GM21786 (cell line): ENCODE results near the gene LIPG.
"Not testable (repeated sequence)": the region's sequence is repeated elsewhere in the genome, so short reads cannot be mapped to it uniquely, and the experiment has no call there.

Source experiments
- ATAC-seq: cut with Tn5 transposase; IDR thresholded peaks from one replicate; pipeline ENCODE4 v1.9.1; 2021; ENCODE audit not compliant: unreplicated experiment

LIPG gene

GRCh38 chr18:49546278-49546677 lies 15.6 kb upstream of the LIPG start:
- ATAC-seq = no peak

GRCh38 chr18:49546719-49547273 lies 15.1 kb upstream of the LIPG start:
- ATAC-seq = no peak

- no peak for ATAC-seq
Observed at GRCh38 chr18:49547701-49548100, 14.2 kb upstream of the LIPG start.

GRCh38 chr18:49548229-49548636 lies 13.6 kb upstream of the LIPG start:
- ATAC-seq = no peak

DNA sequence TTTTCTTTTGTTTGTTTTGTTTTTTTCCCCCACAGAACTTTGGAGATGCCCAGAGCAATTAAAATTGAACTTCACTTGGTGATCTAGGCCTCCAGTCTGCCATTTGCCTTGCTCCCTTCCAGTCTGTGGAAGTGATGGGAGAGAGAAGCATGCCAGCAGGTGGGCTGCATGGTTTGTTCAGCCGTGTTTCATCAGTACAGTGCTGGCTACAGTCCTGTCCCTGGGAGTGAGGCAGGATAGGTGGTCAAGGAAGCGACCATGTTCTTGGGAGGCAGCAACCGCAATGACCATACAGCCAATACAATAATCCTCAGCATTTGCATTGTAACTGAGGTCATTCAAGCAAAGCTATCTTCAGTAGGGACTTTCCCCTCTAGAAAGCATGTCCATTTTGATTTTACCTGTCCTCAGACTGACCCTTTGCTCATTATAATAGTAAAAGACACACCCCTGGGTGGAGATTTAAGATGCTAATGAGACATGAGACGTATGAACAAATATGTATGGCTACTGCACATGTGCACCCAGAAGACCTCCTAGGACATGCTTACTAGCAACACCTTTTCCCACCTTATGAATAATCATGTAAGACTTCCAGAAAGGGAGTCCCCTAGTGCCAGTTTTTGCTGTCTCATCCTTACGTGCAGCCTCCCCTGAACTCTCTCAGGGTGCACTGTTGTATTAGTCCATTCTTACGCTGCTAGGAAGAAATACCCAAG lies 11.1 kb upstream of the LIPG start:
- no peak for ATAC-seq

- no peak for ATAC-seq
Observed at GRCh38 chr18:49553003-49553402, 8.9 kb upstream of the LIPG start.

DNA sequence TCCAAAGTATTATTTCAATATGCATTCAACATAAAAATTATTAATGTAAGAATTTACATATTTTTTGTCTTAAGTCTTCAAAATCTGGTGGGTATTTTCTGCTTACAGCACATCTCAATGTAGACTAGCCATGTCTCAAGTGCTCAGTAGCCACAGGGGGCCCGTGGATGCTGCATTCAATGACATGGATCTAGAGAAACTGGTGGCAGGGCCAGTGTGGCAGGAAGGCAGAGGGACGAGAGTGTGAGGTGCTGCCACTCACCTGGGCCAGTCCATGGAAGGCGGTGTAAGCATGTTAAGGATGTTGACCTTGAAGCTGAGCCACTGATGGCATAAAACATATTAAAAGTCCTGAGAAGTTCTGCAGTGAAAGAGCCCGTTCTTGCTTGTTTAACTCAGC lies 6.2 kb upstream of the LIPG start:
- no peak for ATAC-seq

GRCh38 chr18:49558356-49558755 lies 3.5 kb upstream of the LIPG start:
- ATAC-seq = no peak

- not testable (repeated sequence) for ATAC-seq
Observed at GRCh38 chr18:49559326-49559931, 2.4 kb upstream of the LIPG start.

- ATAC-seq = no peak
Observed at GRCh38 chr18:49560277-49560623, 1.6 kb upstream of the LIPG start.

GRCh38 chr18:49560624-49561288 lies 1.1 kb upstream of the LIPG start:
- ATAC-seq = no peak

- ATAC-seq = no peak
Observed at GRCh38 chr18:49562481-49563129, 748 bp downstream of the LIPG start.

- no peak for ATAC-seq
Observed at GRCh38 chr18:49563130-49563540, 1.3 kb downstream of the LIPG start.

DNA sequence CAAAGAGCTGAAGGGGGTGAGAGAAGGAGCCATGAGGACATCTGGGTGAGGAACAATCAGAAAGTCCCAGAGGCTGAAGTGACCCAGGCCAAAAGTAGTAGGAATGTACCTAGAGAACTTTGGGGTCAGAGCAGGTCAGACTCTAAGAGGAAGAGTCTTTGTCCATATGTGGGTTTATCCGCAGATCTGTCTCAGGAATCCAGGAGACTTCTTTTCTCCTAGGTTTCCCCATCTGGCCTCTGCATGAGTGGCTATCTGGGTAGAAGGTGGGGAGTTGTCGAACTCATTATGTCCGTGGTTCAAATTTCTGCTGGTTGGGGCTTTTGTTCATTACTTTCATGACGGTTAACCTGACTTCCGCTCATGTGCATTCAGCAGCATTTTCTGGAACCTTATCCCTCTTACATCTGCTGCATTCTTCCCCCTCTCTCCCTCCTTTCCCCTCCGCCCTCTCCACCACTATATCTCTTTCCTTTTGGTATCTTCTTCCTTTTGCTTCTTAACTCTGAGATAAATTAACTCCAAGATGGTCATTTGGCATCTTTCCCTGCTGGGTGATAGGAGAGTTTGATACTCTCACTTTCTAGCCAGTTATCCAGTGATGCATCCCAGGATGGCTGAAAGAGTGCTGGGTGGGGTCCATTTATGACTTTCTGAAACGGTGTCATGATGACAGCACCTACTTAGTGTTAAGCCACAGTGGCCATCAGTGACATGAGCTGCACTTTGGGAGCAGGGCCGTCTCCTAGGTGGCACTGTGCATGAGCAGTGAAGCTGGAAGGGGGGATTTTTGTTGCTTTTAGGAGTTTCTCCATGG lies 2.1 kb downstream of the LIPG start:
- no peak for ATAC-seq

DNA sequence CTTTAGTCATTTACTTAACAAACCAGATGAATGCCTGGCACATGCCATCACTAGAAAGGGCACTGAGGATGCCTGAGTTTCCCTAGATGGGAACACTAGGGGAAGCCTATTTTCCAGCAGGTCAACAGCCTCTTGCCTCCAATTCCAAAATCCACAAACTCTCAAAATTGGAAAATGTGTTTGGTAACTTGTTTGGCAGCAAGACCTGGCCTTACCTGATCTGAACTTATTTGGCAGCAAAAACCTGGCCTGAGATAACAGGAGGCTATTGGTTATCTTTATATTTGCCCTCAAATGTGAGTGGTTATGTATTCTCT lies 2.6 kb downstream of the LIPG start:
- no peak for ATAC-seq

DNA sequence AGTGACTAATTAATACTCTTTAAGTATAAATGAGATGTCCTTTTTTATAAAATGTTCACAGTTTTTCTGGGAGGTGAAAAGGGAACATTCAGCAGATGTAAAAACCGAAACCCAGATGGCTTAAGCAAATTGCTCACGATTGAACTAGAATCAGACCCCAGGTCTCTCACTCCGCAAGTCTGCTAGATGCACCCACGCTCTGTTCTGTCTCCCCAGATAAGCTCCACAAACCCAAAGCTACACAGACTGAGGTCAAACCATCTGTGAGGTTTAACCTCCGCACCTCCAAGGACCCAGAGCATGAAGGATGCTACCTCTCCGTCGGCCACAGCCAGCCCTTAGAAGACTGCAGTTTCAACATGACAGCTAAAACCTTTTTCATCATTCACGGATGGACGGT lies 3.2 kb downstream of the LIPG start:
- ATAC-seq = no peak

DNA sequence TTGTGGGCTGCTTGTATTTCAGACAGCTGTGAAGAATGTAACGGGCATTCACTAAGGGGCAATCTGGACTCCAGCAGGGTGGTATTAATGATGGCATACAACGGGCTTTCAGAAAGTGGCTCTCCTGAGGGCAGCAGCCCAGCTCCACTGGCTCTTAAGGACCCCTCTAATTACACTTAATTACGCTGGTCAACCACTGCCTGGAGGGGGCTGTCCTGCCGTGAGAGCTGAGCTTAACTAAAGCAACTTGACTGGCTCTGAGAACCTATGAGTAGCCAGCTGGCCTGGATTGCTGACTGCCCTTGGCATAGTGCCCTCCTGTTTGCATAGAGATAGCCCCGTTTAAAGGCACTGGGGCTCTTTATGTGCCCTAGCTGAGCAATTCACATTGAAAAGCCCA lies 3.8 kb downstream of the LIPG start:
- ATAC-seq = no peak

DNA sequence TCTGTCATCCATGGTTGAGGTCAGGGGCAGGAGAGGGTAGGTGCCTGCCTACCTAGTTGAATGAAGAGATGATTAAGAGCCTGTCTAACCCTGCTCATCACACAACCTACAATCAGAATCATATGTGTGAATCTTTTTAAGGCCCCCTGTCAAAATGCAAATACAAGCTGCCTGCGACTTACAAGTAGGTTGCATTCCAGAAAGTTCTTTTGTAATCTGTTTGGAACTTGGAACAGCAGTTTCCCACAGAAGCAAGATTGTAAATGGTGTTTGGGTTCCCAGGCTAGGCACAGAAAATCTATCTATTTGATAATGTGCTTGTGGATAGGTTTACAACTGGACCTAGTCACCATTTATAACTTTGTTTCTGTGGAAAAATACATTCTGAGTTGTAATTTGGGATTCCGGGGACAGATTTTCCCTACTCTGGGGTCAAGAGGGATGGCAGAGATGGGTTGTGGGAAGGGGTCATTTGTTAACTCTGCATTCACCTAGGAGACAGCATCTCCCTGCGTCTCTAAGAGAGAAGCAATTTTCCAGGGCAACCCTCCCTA lies 4.4 kb downstream of the LIPG start:
- no peak for ATAC-seq

DNA sequence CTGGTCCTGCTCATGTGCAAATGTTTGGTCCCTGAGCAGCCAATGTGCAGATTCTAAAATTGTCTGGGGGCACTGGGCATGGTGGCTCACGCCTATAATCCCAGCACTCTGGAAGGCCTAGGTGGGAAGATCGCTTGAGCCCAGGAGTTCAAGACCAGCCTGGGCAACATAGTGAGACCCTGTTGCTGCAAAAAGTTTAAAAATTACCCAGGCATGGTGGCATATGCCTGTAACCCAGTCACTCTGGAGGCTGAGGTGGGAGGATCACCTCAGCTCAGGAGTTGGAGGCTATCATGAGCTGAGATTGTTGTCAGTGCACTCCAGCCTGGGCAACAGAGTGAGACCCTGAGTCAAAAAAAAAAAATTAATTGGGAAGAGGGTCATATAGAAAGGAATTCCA lies 5.1 kb downstream of the LIPG start:
- no peak for ATAC-seq

GRCh38 chr18:49569724-49570123 lies 7.9 kb downstream of the LIPG start:
- ATAC-seq = no peak

GRCh38 chr18:49570836-49571235 lies 9.0 kb downstream of the LIPG start:
- no peak for ATAC-seq
